ENCODE results near the gene MYZAP.

MYZAP gene

GRCh38 chr15:57684491-57685151 lies 92.9 kb downstream of the MYZAP start:
- no peak overlapping the region for H3K27ac ChIP-seq (ENCODE audit: low read depth, low read length)
- no peaks in the 10 kb centered on the region for H3K27me3 ChIP-seq (ENCODE audit: control insufficient read depth, insufficient read depth, low read length)
- H3K4me3 ChIP-seq (ENCODE audit: low read length): no peak overlapping the region
- peaks cover 7% of the 10 kb centered on the region for H3K4me1 ChIP-seq (ENCODE audit: control insufficient read depth, insufficient read depth, low read length)
- no peak overlapping the region for H3K9ac ChIP-seq (ENCODE audit: low read length)
- no peaks in the 10 kb centered on the region for H3K36me3 ChIP-seq (ENCODE audit: control insufficient read depth, insufficient read depth, low read length)

GRCh38 chr15:57685306-57686095 lies 93.8 kb downstream of the MYZAP start:
- H3K27ac ChIP-seq (ENCODE audit: low read depth, low read length): no peak overlapping the region

GRCh38 chr15:57686657-57687056 lies 95.0 kb downstream of the MYZAP start:
- H3K36me3 ChIP-seq (ENCODE audit: control insufficient read depth, insufficient read depth, low read length): no peaks in the 10 kb centered on the region
- no peak overlapping the region for H3K9ac ChIP-seq (ENCODE audit: low read length)
- peaks cover 7% of the 10 kb centered on the region for H3K4me1 ChIP-seq (ENCODE audit: control insufficient read depth, insufficient read depth, low read length)
- H3K27ac ChIP-seq (ENCODE audit: low read depth, low read length): no peak overlapping the region
- H3K4me3 ChIP-seq (ENCODE audit: low read length): no peak overlapping the region
- H3K27me3 ChIP-seq (ENCODE audit: control insufficient read depth, insufficient read depth, low read length): no peaks in the 10 kb centered on the region

More at GRCh38 chr15:57685306-57686095, 93.8 kb downstream of the MYZAP start:
- H3K36me3 ChIP-seq (ENCODE audit: control insufficient read depth, insufficient read depth, low read length): no peaks in the 10 kb centered on the region
- no peak overlapping the region for H3K9ac ChIP-seq (ENCODE audit: low read length)
- peaks cover 7% of the 10 kb centered on the region for H3K4me1 ChIP-seq (ENCODE audit: control insufficient read depth, insufficient read depth, low read length)
- H3K27me3 ChIP-seq (ENCODE audit: control insufficient read depth, insufficient read depth, low read length): no peaks in the 10 kb centered on the region
- H3K4me3 ChIP-seq (ENCODE audit: low read length): no peak overlapping the region

GRCh38 chr15:57690341-57690966 lies 98.8 kb downstream of the MYZAP start:
- Histone ChIP-seq H3K4me3 (ENCODE audit: low read length) (no peak overlapping the region), H3K4me1 (ENCODE audit: control insufficient read depth, insufficient read depth, low read length) (no peaks in the 10 kb centered on the region), H3K36me3 (ENCODE audit: control insufficient read depth, insufficient read depth, low read length) (no peaks in the 10 kb centered on the region), H3K27ac (ENCODE audit: low read depth, low read length) (no peak overlapping the region), H3K27me3 (ENCODE audit: control insufficient read depth, insufficient read depth, low read length) (no peaks in the 10 kb centered on the region), H3K9ac (ENCODE audit: low read length) (no peak overlapping the region)

- no peak overlapping the region for H3K27ac ChIP-seq (ENCODE audit: low read depth, low read length)
- H3K4me3 ChIP-seq (ENCODE audit: low read length): no peak overlapping the region
- no peaks in the 10 kb centered on the region for H3K4me1 ChIP-seq (ENCODE audit: control insufficient read depth, insufficient read depth, low read length)
- no peak overlapping the region for H3K9ac ChIP-seq (ENCODE audit: low read length)
- no peaks in the 10 kb centered on the region for H3K36me3 ChIP-seq (ENCODE audit: control insufficient read depth, insufficient read depth, low read length)
- H3K27me3 ChIP-seq (ENCODE audit: control insufficient read depth, insufficient read depth, low read length): no peaks in the 10 kb centered on the region
Observed at GRCh38 chr15:57691082-57691481, 99.4 kb downstream of the MYZAP start.

DNA sequence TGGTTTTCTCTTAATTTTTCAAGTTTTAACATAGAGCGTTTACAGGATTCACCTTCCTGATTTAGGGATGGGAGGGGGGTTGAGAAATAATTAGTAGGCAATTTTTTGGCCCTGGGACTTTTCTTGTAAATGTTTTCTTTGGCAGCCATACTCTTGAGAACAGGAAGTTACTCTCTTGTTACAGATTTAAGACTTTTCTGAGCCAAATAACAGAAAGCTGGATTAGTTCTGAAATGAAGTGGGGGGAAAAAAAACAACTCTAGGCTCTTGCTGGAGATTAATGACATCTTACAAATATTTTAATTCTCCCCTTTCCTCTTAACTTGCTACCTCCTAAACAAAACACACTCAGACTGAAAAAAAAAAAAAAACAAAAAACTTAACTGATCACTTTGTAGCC lies 101.0 kb downstream of the MYZAP start:
- no peak overlapping the region for H3K9ac ChIP-seq (ENCODE audit: low read length)
- H3K4me3 ChIP-seq (ENCODE audit: low read length): no peak overlapping the region
- no peaks in the 10 kb centered on the region for H3K36me3 ChIP-seq (ENCODE audit: control insufficient read depth, insufficient read depth, low read length)
- H3K4me1 ChIP-seq (ENCODE audit: control insufficient read depth, insufficient read depth, low read length): no peaks in the 10 kb centered on the region
- H3K27me3 ChIP-seq (ENCODE audit: control insufficient read depth, insufficient read depth, low read length): no peaks in the 10 kb centered on the region
- H3K27ac ChIP-seq (ENCODE audit: low read depth, low read length): no peak overlapping the region

DNA sequence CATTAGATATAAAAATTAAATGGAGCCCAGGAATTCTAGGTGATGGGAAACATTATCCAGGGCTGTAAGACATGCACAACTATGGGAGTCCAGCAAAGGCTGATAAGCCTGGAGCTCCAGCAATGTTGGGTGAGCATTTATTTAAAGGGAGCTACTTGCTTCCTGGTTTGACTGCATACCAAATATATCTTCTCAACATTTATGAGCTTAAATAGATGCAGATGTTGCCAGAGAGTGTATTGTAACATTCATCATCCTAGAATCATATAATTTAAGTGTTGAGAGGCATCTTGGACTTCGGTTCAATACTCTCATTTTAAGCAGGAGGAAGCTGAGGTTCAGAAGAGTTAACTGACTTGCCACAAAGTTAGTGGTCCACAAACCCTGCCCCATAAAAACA lies 102.6 kb downstream of the MYZAP start:
- H3K27me3 ChIP-seq (ENCODE audit: control insufficient read depth, insufficient read depth, low read length): no peaks in the 10 kb centered on the region

DNA sequence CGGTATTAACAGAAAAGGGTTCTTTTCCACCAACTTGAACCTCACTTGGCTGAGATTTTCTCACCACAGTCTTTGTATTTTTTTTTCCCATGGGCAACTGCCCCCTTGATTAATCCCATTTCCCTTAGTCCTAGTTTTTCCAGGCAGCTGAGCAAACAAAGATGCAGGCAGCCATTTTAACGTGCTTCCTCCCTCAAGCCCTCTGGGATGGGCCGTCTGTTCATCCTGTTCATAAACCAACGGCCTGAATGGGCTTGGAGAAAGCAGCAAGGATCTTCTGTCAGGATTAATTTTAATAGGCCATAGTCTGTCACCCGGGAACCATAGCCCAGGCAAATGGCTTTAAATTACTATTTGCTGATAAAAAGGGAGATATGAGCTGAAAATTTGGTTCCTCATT lies 104.4 kb downstream of the MYZAP start:
- H3K4me3 ChIP-seq (ENCODE audit: low read length): no peak overlapping the region
- H3K27ac ChIP-seq (ENCODE audit: low read depth, low read length): no peak overlapping the region
- no peaks in the 10 kb centered on the region for H3K4me1 ChIP-seq (ENCODE audit: control insufficient read depth, insufficient read depth, low read length)
- no peaks in the 10 kb centered on the region for H3K27me3 ChIP-seq (ENCODE audit: control insufficient read depth, insufficient read depth, low read length)
- H3K36me3 ChIP-seq (ENCODE audit: control insufficient read depth, insufficient read depth, low read length): no peaks in the 10 kb centered on the region
- no peak overlapping the region for H3K9ac ChIP-seq (ENCODE audit: low read length)

More for the DNA sequence above, 102.6 kb downstream of the MYZAP start:
- H3K27ac ChIP-seq (ENCODE audit: low read depth, low read length): no peak overlapping the region
- no peak overlapping the region for H3K4me3 ChIP-seq (ENCODE audit: low read length)
- no peak overlapping the region for H3K9ac ChIP-seq (ENCODE audit: low read length)
- H3K4me1 ChIP-seq (ENCODE audit: control insufficient read depth, insufficient read depth, low read length): no peaks in the 10 kb centered on the region
- no peaks in the 10 kb centered on the region for H3K36me3 ChIP-seq (ENCODE audit: control insufficient read depth, insufficient read depth, low read length)

DNA sequence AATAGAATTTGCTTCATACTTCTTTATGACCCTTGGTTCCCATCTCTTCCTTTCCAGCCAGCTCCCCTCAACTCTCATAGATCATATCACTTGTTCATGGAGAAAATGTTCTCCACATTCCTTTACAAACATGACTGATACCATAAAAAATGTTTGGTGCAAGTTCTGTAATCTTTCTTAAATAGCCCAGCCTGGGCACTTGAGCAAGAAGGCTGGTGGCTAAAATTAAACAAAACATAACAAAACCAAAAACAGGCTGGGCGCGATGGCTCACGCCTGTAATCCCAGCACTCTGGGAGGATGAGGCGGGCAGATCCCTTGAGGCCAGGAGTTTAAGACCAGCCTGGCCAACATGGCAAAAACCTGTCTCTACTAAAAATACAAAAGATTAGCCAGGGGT lies 105.9 kb downstream of the MYZAP start:
- Histone ChIP-seq H3K9ac (ENCODE audit: low read length) (no peak overlapping the region), H3K27ac (ENCODE audit: low read depth, low read length) (no peak overlapping the region), H3K27me3 (ENCODE audit: control insufficient read depth, insufficient read depth, low read length) (no peaks in the 10 kb centered on the region), H3K4me1 (ENCODE audit: control insufficient read depth, insufficient read depth, low read length) (no peaks in the 10 kb centered on the region), H3K36me3 (ENCODE audit: control insufficient read depth, insufficient read depth, low read length) (no peaks in the 10 kb centered on the region), H3K4me3 (ENCODE audit: low read length) (no peak overlapping the region)

GRCh38 chr15:57698243-57698642 lies 106.5 kb downstream of the MYZAP start:
- Histone ChIP-seq H3K27me3 (ENCODE audit: control insufficient read depth, insufficient read depth, low read length) (no peaks in the 10 kb centered on the region), H3K4me3 (ENCODE audit: low read length) (no peak overlapping the region), H3K27ac (ENCODE audit: low read depth, low read length) (no peak overlapping the region), H3K36me3 (ENCODE audit: control insufficient read depth, insufficient read depth, low read length) (no peaks in the 10 kb centered on the region), H3K9ac (ENCODE audit: low read length) (no peak overlapping the region), H3K4me1 (ENCODE audit: control insufficient read depth, insufficient read depth, low read length) (no peaks in the 10 kb centered on the region)

- Histone ChIP-seq H3K9ac (ENCODE audit: low read length) (no peak overlapping the region), H3K4me1 (ENCODE audit: control insufficient read depth, insufficient read depth, low read length) (no peaks in the 10 kb centered on the region), H3K27me3 (ENCODE audit: control insufficient read depth, insufficient read depth, low read length) (no peaks in the 10 kb centered on the region), H3K4me3 (ENCODE audit: low read length) (no peak overlapping the region), H3K36me3 (ENCODE audit: control insufficient read depth, insufficient read depth, low read length) (no peaks in the 10 kb centered on the region), H3K27ac (ENCODE audit: low read depth, low read length) (no peak overlapping the region)
Observed at GRCh38 chr15:57698991-57699390, 107.3 kb downstream of the MYZAP start.

DNA sequence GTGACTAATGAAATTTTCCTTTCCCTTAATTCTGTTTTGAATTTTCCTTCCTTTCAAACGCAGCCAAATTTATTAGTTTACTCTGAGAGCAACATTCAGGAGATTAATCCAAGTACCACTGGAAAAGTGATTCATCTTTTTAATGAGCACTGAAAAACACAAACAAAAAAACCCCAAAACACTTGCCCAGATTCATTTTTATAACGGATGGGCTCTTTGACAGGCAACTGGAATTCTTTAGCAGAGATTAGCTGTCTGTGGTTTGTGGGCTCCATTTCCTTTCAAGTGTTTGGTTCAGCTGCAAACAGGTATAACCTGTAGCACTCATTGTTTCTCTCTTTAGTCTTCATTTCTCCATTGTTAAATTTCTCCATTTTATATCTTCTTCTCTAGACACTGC lies 111.7 kb downstream of the MYZAP start:
- no peak overlapping the region for H3K27ac ChIP-seq (ENCODE audit: low read depth, low read length)
- H3K27me3 ChIP-seq (ENCODE audit: control insufficient read depth, insufficient read depth, low read length): no peaks in the 10 kb centered on the region
- no peak overlapping the region for H3K4me3 ChIP-seq (ENCODE audit: low read length)
- peaks cover 9% of the 10 kb centered on the region for H3K4me1 ChIP-seq (ENCODE audit: control insufficient read depth, insufficient read depth, low read length)
- no peaks in the 10 kb centered on the region for H3K36me3 ChIP-seq (ENCODE audit: control insufficient read depth, insufficient read depth, low read length)
- H3K9ac ChIP-seq (ENCODE audit: low read length): no peak overlapping the region

Data from rectal smooth muscle tissue (tissue), 1 donor.